ENCODE data around the gene HIBCH.
"Not testable (repeated sequence)": the region's sequence is repeated elsewhere in the genome, so short reads cannot be mapped to it uniquely, and the experiment has no call there.

The HIBCH gene

DNA sequence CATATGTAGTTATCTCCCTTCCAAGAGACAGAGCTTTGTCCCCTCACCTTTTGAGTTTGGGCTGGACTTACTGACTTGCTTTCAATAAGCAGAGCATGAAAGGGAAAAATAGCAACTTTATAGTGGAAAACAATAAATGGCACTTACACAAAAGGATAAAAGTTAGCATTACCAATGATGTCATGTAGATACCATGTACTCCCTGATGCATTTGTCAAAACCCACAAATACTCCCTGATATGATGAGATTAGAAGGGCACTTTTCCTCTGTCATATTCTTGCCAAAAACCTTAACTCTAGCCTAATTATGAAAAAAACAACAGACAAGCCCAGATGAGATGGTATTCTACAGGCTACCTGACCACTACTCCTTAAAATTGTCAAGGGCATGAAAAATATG lies 16.0 kb downstream of the HIBCH start:
- DNase-seq, result no peak

DNA sequence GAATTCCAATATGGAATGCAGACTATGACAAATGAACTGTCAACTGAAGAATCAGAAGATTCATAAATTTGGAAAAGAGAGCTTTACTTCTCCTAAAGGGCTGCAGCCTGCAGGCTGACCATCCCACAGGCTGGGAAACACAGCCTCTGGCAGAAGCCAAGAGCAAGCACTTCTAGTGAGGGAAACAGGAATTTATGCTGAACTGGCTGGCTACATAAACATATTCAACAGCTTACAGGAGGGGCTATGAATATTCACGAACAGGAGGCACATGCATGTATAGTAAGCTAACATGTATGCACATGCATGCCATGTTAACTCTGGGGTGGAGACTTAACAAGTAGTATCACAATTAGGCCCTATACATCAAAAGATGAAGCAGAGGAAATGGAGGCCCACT lies 17.6 kb downstream of the HIBCH start:
- no peak for DNase-seq

DNA sequence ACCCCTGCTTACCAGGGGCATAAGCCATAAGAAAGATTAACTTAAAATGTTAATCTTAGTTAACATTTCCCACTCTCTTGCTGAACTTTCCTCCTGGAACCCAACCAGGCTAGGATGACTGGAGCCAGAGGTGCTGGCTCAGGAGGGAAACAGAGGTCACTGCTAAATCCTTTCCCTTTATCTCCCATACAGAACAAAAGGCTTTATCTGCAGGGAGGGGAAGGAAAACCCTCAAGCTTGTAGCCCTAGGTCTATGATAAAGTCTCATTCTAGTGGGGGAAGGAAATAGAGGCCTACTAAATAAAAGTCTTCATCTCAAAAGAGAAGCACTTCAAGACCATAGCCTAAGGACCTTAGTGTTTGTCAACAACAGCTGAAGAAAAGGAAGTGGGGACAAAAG lies 18.6 kb downstream of the HIBCH start:
- DNase-seq, result no peak

DNA sequence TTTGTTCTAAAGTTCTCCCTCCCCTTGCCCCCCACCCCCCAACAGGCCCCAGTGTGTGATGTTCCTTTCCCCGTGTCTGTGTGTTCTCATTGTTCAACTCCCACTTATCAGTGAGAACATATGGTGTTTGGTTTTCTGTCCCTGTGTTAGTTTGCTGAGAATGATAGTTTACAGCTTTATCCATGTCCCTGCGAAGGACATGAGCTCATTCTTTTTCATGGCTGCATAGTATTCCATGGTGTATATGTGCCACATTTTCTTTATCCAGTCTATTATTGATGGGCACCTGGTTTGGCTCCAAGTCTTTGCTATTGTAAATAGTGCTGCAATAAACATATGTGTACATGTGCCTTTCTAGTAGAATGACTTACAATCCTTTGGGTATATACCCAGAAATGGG lies 21.7 kb downstream of the HIBCH start:
- DNase-seq, result not testable (repeated sequence)

DNA sequence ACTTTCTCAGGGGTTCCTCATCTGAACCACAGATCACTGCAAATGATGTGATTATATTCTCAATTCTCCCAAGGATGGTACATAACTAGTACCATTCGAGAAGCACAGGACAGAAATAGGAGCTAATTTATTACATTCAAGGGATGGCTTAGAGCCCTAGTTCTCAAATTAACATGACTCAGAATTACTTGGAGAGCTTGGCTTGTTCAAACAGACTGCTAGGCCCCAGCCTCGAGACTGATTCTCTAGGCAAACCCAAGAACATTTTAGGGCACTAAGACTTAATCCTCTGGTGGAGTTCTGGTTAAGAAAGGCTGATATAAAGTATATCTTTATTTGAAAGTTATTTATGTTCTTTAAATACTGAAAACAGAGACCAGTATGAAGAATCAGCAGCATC lies 35.8 kb downstream of the HIBCH start:
- DNase-seq, result no peak

DNA sequence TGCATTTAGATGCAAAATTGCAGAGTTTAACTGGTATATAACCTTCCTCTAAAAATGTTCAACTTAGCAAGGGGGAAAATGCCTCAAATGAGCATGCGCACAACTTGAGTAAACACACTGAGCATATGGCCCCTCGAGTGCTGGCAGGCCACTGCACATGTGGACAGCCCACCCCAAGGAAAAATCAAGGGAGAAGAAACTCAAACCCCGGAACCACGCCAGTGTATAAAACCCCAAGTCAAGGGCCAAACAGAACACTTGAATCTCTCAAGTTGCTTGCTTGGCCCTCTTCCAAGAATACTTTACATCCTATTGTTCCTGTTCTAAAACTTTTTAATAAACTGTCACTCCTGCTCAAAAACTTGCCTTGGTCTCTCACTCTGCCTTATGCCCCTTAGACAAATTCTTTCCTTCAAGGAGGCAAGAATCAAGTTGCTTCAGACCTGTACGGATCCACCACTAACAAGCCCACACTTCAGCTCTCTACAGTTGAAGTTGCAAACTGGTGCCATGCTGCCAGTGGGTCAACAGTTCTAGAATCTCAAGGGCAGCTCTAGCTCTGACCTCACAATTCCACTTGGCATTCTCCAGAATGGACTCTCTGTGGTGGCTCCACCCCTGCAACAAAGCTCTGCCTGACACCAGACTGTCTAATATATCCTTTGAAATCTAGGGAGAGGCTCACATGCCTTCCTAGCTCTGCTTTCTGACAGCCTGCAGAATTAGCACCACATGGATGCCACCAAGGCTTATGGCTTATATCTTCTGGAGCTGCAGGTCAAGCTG lies 38.9 kb downstream of the HIBCH start:
- DNase-seq, result no peak

DNA sequence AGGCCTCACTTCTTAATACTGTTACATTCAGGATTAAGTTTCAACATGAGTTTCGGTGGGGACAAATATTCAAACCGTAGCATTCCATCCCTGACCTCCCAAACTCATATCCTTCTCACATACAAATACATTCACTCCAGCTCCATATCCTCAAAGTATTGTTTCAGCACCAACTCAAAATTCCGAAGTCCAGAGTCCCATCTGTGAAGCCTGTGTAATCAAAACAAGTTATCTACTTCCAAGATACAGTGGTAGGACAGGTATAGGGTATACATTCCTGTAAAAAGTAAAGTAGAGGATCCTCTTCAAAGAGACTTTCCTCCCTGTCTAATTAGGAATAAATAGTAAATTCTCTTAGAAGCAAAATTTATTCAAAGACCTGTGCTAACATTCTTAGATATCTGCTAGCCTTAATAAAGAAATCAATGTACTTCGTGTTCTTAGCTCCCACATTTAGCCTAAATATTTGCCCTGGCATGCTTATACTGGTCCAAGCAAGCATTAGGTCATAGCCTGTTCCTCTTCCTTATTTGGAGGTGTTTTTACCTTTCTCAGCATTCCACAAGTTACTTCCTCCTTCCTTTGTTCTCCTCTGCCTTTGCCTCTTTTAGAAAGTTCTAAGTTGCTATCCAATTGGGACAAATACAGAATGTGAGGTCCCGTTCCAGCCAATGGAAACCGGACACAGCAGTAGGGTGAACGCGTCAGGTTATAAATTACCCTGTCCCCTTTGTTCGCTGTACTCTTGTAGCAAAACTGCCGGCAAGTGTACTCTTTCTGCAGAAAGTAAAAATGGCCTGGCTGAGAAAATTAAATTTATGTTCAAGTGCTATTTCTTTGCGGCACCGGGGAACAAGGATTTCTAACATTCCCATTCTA lies 40.1 kb downstream of the HIBCH start:
- DNase-seq, result not testable (repeated sequence)

DNA sequence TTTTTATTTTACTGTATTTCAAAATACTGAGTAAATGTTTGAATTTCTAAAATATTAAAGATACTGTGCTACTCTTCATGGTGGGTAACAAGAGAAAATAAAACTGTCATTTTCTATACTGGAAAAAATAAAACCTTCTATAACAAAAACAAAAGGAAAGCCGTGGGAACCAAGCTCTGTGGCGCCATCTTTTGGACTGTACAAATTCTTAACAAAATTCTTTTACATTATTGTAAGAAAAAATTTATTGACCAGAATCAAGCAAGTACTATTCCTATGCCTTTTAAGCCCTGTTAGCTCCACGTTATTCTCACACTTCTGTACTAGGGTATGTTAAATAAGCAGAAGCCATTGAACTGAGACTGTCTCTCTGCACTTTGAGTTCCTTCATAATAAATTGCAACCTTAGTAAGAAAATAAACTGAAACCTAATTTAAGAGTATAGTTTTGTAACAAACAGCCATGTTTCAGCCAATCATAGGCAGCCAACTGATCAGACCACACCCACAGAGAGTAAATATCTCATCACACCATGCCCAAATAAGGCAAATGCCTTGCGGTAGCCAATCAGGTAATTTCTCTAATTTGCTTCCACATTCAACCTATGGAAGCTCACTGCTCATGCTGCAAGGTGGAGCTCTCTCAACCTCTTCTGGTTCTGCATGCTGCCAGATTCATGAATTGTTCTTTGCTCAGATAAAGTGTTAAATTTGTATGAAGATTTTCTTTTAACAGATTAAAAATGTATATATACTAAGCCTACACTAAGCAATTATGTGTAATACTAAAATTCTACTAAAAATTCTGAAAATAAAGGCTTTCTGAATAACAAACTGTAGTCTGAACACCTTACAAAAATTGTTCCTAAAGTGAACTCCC lies 42.2 kb downstream of the HIBCH start:
- no peak for DNase-seq

DNA sequence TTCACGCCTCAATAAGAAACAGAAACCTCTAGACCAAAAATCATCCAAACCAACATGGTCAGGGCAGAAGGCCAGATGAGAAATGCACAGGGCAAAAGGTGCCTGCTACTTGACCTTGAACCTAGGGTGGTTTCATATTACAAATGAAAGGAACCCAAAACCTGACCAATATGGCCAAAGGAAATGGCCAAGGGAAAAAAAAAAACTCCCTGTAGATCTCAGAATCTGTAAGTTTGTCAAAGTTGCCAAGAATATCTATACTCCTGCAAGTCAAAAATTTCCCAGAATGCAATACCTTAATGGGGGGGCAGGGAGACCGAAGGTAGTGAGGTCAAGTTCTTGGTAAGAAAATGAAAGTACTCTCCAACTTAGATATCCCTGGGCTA lies 47.2 kb downstream of the HIBCH start:
- DNase-seq, result no peak

DNA sequence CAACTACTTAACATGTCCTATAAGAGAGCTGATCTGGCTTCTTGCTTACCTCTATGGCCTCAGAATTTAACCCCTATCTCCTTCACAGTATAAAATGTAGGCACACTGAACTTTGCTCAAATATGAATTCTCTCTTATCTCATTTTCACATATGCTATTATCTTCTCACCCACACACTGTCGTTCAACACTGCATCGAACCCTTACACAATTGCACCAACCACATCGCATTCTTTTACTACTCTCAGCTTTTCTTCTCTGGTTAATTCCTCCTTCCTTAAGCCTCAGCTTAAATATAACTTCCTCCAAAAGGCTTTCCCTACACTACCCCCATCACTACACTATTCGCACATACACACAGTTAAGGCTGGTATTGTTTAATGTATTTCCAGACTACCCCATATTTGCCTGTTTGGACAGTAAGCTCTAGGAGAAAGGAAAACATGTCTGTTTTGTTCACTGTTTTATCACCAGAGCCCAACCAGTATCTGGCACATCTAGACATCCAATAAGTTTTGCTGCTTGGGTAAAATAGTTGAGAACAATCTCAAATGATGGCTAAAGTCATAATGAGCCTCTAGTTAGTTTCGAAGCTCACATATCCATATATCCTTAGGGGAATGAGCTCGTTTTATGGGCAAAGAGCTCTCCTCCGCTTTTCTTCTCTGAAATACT lies 47.7 kb downstream of the HIBCH start:
- no peak for DNase-seq

DNA sequence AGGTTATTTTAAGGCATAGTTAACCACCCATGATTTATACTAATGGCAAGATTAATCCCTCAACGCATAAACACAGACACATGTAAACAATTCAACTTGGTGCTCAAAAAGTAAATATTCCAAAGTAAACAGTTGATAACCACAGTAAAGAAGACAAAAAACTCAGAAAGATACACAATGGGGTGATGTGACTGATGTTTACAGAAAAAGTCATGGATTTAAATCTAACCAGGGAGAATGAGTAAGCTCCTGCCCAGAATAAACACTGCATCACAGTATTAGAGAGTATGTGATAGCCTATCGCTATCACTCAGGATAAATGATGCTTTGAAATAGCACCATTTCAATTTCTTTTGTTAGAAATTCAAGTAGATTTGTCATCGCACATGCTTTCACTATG lies 49.3 kb downstream of the HIBCH start:
- DNase-seq, result no peak

DNA sequence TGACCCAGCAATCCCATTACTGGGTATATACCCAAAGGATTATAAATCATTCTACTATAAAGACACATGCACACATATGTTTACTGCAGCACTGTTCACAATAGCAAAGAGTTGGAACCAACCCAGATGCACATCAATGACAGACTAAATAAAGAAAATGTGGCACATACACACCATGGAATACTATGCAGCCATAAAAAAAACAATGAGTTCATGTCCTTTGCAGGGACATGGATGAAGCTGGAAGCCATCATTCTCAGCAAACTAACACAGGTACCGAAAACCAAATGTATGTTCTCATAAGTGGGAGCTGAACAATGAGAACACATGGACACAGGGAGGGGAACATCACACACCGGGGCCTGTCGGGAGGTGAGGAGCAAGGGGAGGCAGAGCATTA lies 49.9 kb downstream of the HIBCH start:
- not testable (repeated sequence) for DNase-seq

DNA sequence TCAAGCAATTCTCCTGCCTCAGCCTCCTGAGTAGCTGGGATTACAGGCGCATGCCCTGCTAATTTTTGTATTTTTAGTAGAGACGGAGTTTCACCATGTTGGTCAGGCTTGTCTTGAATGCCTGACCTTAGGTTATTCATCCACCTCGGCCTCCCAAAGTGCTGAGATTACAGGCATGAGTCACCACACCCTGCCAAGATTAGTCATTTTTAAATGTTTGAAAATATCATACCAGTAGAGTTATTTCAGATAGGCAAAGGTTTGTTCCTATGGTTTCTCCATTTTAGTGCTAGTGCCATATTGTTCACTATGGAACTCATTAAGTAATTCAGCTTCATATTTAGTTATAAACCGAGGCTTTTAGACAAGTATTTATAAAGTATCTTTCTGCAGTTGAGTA lies 52.3 kb downstream of the HIBCH start:
- no peak for DNase-seq

DNA sequence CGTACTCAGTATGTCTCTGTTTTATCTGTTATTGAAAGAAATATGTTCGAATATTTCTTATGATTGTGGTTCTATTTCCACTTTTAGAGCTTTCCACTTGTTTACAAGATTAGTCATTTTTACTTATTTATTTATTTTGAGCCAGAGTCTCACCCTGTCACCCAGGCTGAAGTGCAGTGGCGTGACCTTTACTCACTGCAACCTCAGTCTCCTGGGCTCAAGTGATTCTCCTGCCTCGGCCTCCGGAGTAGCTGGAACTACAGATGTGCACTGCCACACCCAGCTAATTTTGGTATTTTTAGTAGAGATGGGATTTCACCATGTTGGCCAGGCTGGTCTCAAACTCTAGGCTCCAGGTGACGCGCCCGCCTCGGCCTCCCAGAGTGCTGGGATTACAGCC lies 53.3 kb downstream of the HIBCH start:
- no peak for DNase-seq

DNA sequence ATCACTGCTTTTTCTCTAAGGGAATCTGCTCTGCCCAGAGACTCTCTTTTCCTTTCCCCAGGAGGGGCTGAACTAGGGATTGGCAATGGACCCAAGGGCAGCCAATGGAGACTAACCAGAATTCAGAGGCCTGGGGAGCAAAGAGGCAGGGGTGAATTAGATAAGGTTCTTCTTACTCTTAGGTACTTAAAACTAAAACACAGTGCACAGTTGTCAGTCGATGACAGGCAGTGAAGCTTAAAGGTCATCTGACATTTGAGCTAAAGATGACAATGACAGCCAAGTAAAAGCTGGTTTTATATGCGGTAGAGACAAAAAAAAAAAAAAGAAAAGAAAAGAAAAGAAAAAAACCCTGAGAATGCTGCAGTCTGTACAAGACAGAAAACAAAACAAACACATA lies 57.8 kb downstream of the HIBCH start:
- DNase-seq, result no peak

DNA sequence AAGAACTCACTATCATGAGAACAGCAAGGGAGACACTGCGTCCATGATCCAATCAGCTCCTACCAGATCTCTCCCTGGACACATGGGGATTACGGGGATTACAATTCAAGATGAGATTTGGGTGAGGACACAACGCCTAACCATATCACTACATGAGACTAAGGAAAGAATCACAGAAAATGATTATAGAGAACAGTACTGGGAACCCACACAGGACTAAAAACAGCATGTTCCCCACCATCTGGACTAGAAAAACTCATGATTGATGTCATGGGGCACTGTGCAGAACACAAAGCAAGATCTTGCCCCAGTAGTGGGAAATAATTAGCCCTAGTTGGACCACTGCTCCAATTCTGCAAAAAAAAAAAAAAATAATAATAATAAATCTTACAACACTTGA lies 63.5 kb downstream of the HIBCH start:
- DNase-seq, result no peak

DNA sequence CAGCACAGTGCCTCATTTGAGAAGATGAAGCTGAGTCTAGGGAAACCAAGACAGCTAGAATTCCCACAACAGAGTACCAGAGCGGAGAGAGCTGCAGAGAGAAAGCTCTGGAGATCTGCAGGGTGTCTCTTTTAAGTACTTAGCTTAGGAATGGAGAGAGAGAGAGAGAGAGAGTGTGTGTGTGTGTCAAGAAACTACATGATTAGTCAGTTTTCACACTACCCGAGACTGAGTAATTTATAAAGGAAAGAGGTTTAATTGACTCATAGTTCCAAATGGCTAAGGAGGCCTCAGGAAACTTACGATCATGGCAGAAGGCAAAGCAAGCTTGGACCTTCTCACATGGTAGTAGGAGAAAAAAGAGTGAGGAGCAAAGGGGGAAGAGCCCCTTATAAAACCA lies 64.0 kb downstream of the HIBCH start:
- peak in 1 of 2 experiments; percentile 14 for DNase-seq

DNA sequence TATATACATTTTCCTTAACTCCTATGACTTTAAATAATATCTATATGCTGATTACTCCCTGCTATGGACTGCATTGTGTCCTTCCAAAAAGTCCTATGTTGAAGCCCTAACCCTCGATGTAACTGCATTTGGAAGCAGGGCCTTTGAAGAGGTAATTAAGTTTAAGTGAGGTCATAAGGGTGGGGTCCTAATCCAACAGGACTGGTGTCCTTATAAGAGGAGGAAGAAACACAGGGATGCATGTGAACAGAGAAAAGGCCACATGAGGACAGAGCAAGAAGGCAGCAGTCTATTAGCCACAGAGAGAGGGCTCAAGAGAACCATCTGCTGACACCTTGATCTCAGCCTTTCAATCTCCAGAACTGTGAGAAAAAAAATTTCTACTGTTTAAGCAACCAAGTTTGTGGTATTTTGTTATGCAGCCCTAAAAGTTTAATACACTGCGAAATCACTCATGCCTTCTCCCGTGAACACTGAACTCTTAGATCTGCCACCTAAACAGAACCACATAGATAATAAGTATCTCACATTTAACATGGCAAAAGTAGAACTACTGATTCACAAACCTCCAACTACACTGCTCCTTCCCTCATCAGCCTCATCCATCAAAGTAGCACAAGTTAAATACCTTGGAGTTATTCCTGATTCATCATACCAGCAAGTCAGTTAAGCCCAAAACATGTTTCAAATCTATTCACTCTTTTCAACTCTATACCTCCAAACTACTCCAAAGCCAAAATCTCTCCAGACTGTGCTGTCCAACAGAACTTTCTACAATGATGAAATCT lies 65.4 kb downstream of the HIBCH start:
- DNase-seq, result no peak

DNA sequence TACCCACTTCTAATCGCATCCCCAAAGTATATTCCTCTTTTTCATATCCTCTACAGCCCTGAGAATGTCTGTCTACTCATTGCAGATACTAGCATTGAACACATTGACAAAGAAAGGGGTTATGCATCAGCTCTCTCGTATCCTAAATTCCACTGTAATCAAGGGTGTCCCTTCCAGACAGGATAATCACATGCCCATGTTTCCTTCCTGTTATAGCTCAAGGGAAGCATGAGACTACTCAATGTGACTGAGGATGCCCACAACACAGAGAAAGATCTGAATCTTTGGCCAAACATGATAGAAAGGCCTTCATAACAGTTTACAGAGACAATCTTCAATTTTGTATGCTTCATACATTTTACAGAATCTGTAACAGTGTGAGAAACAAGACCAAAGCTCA lies 69.2 kb downstream of the HIBCH start:
- no peak for DNase-seq

DNA sequence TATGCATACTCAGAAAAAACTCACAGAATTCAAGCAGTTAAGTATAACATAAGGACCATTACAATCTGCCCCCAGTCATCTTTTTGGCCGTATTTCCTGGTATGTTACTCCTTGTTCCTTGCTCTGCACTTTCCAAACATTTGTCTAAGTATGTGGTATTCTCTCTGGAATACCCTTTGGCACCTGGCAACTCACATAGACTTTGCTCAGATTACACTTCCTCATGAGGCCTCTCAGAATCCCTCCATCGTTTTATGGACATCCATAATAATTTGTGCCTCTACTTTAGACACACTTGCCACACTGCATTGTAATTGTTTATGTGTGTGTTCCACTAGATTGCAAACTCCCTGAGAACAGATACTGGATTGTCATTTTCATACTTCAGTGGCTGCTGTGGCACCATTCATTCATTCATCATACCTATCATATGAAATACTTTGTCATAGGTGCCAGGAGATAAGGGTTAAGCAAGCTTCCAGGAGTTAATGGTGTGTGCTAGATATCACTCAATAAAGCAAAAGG lies 84.0 kb downstream of the HIBCH start:
- no peak for DNase-seq

DNA sequence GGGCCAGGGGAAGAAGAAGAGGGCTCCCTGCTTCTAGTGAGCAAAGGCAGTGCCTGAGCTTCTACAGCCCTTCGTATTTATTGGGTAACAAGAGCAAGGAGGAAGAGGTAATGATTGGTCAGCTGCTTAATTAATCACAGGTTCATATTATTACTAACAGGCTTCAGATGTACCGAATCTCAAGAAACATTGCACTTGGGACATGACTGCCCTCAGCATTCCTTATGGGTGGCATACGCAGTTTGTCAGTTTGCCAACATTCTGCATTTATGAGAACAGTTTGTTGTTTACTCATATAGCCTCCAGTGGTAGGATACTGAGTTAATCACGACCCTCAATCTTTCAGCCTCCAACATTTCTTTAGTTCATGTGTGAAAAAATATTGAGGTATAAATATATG lies 84.5 kb downstream of the HIBCH start:
- DNase-seq, result no peak

DNA sequence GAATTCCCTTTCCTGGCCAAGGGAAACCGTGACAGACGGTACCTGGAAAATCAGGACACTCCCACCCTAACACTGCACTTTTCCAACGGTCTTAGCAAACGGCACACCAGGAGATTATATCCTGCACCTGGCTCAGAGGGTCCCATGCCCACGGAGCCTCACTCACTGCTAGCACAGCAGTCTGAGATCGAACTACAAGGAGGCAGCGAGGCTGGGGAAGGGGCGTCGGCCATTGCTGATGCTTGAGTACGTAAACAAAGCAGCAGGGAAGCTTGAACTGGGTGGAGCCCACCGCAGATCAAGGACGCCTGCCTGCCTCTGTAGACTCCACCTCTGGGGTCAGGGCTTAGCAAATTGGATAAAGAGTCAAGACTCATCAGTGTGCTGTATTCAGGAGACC lies 95.6 kb downstream of the HIBCH start:
- not testable (repeated sequence) for DNase-seq

Data from activated CD4-positive, alpha-beta T cell treated with anti-CD3 and anti-CD28 coated beads, Interleukin-2, amount 50 U/mL, for 48 hours (primary cell).